Caki2 (cell line): ENCODE results near the gene CTPS1. TPM values are rescaled to one million over a fixed set of nuclear protein-coding genes. Genes with fewer than 3 reads are reported as not detected.

Source experiments
- DNase-seq: peaks from one replicate; pipeline ENCODE4 v3.0.0-alpha.2; 2015; ENCODE audit warnings: low read depth
- in situ Hi-C: cut with HindIII; loops from 2 replicates; pipeline ENCODE4 v1.10.0; 2016; ENCODE audit warnings: low sequenced_read_pairs, low pct_unique_long_range_greater_than_20kb, mixed read lengths
- total RNA-seq: library from RNA; depleted of rRNA; stranded (reverse); fragments of >200 nt; shearing (Covaris generic); gene quantifications from 2 replicates; pipeline ENCODE4 v1.2.3, GENCODE V29; 2014; ENCODE audit warnings: low replicate concordance; rRNA removed

Gene CTPS1
- total RNA-seq, 1 experiment from 2014 or later, result 43.6 TPM

DNA sequence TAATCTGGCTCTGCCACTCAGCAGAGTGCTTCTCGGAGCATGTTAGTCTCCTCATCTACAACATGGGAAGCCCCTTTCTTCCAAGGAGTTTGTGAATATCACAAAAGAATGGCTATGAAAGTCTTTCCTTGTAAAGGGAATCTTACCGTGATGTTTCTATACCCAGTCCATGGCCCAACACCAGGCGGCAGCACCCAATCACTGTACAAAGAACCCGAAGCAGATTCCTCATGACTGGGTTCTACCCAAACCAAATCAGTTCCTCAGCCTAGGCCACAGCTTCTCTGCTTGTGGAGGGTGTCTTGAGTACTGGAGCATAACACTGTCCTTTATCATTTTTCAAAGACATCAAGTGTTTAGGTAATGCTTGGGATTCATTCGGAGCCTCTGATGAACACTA, 58.6 kb downstream of the CTPS1 start:
- in situ Hi-C loops, result no loop called here
- DNase-seq, result no peak

DNA sequence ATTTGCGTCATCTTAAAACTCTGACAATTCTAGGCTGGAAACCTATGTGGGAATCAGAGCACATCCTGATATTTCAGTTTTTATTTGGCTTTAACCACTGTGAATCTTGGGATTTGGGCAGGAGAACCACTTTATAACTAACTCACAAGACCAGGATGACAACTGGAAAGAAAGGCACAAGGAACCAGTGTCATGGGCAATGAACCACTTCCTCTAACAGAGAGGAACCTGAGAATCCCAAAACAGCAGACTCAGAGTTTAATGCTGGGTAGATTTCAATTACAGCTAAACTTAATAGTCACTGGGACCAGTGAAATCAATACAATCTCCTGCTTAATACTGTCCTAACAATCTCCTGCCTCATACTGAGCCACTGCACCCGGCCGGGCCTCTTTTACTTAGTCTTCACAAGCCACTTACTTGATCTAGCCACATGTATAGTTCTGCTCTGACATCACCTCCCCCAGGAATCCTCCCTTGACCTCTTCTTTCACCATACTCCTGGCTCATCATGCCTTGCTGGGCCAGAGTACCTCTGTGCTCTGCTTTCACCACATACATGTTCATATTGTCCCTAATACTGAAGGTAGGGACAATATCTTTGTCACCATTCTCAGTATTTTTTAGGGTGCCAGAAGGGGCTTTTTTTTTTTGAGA, 62.2 kb downstream of the CTPS1 start:
- in situ Hi-C loops, result no loop called here
- DNase-seq, result no peak

DNA sequence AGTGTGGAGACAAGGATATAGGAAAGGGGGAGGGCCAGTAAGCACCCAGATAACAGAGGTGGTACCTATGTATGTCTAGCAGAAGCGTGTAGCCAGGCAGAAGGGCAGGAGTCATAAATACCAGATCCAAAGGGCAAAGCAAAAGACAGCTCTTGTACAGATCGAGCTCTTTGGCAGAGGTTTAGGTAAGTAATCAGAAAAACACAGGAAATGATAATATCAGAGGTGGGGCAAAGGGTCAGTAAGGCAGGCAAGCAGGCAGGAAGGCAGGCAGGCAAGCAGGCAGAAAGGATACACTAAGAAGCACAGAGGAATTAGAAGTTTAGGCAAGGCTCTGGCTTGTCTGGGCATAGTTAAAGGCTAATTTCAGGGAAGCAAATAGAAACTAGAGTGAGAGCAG, 64.7 kb downstream of the CTPS1 start:
- in situ Hi-C loops, result no loop called here
- no peak for DNase-seq

DNA sequence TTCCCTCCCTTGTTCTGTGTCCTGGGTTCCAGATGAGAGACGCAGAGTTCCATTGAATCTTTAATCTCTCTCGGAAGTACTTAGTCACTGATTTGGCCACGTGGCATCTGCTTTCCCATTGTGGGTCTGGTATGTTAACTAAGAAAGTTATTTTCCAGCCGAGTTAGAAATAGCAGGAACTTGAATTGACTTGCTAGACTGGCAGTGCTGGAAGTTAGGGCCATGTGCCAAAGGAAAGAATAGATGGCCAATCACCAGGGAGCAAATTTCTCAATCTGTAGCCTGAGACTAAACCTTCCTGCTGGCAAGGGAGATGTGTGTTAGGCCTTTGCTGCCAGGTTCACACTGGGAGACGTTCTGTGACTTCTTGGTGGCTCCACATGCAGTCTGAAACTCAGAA, 66.2 kb downstream of the CTPS1 start:
- in situ Hi-C loops, result no loop called here
- no peak for DNase-seq

DNA sequence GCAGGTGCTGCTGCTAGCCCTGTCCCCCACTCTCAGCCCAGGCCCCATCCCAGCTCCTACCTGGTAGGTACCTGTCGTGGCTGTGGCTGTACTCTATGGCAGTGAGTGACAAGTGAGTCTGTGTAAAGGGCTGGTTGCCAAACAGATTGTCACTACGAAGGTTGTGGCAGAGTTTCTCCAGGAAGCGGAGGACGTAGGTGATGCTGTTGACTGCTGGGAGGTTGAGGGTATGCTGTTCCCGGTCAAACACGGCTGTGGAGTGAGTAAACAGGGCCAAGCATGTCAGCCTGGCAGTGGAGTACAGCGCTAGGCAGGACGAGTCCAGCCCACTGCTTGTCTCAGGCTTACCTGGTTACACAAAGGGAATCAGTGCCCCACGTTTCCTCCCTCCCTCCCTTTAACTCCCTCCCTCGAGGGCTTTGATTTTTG, 66.9 kb downstream of the CTPS1 start:
- in situ Hi-C loops, result no loop called here
- DNase-seq, result no peak

DNA sequence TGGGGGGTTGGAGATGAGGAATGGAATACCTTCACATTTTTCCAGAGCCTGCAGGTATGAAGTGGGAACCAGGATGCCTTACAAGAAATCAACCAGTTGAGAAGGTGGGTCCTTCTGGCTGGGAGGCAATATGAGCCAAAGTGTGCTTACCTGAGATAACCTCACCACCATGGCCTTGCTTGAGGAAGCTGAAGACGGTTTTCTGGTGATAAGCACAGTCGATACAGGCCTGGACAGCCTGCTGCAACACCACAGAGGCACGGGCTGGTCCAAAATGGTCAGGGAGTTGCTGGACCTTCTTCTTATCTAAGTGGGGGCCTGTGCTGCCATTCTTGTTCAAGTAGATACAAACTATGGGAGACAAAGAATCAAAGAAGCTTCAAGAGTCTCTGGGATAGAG, 69.0 kb downstream of the CTPS1 start:
- in situ Hi-C loops, result no loop called here
- no peak for DNase-seq

DNA sequence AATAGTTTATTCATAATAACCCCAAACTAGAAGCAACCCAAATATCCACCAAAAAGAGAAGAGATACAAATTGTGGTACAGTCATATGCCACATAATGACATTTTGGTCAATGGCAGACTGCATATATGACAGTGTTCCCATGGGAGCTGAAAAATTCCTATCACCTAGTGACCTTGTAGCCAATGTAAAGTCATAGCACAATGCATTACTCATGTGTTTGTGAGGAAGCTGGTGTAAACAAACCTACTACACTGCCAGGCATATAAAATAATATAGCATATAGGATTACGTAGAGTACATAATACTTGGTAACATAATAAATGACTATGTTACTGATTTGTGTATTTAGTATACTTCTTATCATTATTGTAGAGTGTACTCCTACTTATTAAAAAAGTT, 71.5 kb downstream of the CTPS1 start:
- in situ Hi-C loops, result no loop called here
- no peak for DNase-seq

DNA sequence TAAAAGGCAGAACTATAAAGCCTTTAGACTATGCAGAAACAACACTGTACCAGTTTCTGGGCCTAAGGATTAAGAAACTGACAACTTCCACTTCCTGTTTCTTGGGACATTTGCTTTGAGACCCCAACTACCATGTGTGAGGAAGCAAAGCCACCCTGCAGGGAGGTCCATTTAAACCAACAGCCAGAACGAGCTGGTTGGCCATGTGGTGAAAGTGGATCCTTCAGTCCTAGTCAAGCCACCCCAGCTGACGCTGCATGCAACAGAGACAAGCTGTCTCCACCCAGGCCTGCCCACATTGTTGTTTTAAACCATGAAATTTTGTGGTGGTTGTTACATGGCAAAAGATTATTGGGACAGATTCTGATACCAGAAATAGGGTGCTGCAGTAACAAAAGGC, 73.8 kb downstream of the CTPS1 start:
- DNase-seq, result no peak
- in situ Hi-C loops, result no loop called here

DNA sequence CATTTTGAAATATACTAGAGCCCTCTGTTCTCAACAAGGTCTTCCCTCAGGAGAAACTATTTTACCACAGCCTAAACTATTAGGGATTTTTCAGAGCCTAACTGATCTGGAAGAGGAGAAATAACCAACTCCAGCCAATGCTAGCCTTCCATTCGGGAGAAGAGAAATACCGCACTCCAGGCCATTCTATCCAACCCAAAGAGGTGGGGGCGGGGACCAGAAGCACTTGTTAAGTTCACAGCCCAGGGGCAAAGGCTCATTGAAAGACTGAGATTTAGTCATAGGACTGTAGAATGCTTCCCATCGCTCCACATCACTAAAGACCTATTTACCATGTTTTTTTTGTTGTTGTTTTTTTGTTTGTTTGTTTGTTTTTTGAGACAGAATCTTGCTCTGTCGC, 77.4 kb downstream of the CTPS1 start:
- in situ Hi-C loops, result no loop called here
- DNase-seq, result no peak

Other genes with a start within 250 kb of the CTPS1 start
- gene KCNQ4, start 195.9 kb upstream of the CTPS1 start, total RNA-seq, result not detected in 2 replicates
- gene CITED4, start 117.3 kb upstream of the CTPS1 start, total RNA-seq, result 10.6 and 28.3 TPM in 2 replicates
- gene SLFNL1, start 42.0 kb downstream of the CTPS1 start, total RNA-seq, result not detected in 2 replicates